NCI-H1105 treated with DMSO at 0.1 percent for 48 hours (cell line): ENCODE data around the gene SCYL2.
"Not testable (repeated sequence)": the region's sequence is repeated elsewhere in the genome, so short reads cannot be mapped to it uniquely, and the experiment has no call there.

Experiments used
- DNase-seq: peaks from one replicate; lab custom pipeline; 2025; lab: John Stamatoyannopoulos, UW

The SCYL2 gene

DNA sequence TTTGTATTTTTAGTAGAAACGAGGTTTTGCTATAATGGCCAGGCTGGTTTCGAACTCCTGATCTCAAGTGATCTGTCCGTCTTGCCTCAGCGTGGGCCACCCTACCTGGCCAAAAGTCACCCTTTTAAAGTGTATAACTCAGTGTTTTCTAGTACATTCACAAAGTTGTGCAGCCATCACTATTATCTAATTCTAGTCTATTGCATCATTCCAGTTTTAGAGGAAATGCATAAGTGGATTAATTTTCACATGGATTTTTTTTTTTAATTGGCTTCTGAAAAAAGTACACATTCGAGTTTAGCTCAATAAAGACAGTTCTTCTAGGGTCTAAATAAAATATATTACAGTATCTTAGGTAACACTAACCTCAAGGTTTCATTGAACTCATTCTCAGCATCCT is 3.8 kb upstream of the SCYL2 start:
- DNase-seq = no peak

DNA sequence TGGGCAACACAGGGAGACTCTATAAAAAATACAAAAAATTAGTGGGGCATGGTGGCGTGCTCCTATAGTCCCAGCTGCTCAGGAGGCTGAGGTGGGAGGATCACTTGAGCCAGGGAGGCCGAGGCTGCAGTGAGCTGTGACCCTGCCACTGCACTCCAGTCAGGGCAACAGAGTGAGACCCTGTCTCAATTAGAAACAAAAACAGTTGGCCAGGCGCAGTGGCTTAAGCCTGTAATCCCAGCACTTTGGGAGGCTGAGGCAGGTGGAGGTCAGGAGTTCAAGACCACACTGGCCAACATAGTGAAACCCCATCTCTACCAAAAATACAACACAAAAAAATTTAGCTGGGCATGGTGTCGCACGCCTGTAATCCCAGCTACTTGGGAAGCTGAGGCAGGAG is 1.9 kb upstream of the SCYL2 start:
- not testable (repeated sequence) for DNase-seq

DNA sequence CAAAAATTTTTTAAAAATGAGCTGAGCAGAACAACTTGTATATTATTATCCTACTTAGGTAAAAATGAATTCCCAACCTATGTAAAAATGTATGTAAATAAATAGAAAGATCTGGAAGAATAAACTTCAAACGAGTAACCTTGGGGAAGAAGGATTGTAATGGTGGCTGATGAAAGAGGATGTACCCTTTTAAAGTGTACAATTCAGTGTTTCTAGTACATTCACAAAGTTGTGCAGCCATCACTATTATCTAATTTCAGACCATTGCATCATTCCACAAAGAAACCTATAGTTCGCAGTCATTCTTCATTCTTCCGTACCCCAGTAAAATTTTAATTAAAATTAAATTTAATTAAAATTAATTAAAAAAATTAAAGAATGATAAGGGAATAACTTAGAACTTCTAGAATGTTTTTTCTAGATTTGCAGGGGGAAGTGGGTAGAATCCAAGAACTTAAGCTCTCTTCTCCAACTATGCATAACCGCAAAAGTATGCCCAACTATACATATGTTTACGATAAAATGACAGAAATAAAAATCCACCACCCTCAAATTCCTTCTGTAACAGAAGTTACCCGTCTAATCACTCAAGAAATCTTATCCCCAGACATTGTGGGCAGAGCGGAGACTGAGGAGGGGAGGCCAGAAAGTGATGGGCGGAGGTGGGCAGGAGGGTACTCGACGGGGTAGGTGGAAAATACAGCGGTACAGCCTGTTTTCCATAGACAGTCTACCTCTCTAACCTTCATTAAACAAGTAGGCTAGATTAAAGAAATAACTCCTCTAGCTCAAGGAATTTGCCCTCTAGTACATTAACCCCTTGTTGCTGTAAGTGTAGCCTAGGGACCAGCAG is 1.0 kb upstream of the SCYL2 start:
- no peak for DNase-seq

DNA sequence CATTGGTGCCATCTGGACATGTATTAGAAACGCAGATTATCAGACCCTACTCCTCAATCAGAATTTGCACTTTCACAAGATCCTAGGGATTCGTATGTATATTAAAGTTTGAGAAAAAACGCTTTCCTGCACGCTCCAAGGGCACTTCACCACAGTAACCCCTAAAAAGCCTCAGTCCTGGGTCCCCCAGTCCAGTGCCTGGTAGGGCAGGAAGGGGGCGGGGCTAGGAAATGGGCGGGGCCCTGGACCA is 467 bp upstream of the SCYL2 start:
- DNase-seq = no peak

DNA sequence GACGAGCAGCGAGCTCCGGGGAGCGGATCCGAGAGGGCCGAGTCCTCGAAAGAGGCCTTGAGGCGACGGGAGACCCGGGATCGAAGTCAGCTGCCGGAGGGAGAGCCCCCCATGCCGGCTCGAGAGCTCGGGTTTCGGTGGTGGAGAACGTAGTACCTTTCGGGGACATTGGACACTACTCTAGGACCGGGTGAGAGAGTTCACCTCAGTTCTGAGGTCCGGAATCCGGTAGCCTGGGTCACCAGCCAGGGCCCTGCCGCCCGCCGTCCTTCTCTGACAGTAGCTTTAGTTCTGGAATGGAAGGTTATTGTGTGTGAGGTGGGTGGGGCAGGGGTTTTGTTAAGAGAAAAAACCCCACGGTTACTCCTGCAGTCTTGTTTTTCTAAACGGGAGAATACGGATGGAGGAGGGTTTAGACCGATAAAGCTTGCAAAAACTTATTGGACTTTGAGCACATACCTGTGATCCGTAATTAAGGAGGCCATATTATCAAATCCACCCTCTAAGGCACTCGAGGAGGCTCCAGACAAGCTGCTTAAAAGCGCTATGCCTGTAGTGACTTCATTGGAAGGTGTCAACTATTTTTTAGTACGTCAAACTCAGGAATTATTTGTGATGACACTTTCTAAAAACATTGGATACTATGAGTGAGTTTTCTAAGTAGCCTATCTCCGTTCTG is 765 bp downstream of the SCYL2 start:
- DNase-seq = peak; percentile 25

DNA sequence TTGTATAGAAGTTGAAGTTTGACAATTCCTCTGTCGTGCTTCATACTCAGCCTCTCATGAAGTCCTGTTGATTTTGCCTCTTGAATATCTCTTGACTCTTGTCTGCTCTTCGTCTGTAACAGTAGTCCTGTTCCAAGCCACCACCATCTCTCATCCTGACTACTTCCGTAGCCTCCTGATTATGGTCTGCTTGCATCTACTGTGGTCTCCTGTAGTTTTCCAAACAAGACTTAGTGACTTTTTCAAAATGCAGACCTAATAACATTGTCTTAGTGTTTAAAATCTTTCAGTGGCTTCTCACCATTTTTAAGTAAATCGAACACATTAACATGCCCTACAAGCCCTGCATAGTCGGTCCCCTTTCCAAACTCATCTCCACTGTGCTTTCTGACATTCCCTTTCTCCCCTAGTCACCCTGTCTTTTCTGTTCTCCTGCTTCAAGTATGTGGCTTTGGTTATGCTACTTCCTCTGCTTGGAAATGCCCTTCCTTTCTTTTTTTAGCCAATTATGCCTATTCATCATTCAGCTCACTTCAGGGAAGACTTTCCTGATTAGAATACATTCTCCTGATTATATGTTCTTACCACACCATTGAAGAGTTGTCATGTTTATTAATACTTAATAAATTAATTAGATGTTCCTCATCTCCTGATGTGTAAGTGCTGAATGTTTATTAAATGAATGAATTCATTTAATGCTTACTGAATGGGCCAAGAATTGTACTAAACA is 2.0 kb downstream of the SCYL2 start:
- DNase-seq = no peak

DNA sequence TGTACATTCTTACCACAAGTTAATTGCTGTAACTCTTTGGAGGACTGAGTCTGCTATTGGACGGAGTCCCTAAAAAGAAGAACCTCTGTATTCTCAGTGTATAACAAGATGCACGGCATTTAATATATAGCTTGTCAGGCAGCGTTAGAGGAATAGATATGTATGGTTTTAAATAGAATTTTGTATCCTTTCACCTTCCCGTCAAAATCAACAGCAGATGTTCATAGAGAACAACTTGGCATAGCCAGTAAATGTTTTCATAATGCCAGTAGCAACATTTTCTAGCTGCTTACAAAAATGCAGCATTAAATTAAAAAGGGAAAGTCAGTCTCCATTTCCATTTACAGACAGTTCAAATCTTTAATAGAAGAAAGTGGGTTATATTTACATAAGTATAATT is 6.8 kb downstream of the SCYL2 start:
- DNase-seq = no peak

DNA sequence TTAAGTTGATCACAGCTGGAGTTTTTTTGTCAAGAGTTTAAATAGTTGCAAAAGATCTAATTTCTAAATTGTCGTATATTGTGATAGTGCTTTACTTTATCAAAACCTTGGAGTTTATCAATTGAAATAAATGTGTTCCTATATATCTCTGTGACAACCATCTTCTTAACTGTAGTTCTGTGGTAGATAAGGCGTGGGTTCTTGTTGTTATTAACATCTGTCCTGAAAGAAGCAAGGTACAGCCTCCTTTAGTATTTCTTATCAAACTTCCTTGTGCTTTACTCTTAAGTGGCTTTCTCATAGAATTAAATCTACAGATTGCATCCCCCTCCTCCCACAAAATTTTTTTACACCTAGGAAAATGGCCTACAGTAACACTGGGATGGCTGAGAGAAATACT is 7.3 kb downstream of the SCYL2 start:
- no peak for DNase-seq

- DNase-seq = no peak
Observed at GRCh38 chr12:100279159-100279558, 12.2 kb downstream of the SCYL2 start.

DNA sequence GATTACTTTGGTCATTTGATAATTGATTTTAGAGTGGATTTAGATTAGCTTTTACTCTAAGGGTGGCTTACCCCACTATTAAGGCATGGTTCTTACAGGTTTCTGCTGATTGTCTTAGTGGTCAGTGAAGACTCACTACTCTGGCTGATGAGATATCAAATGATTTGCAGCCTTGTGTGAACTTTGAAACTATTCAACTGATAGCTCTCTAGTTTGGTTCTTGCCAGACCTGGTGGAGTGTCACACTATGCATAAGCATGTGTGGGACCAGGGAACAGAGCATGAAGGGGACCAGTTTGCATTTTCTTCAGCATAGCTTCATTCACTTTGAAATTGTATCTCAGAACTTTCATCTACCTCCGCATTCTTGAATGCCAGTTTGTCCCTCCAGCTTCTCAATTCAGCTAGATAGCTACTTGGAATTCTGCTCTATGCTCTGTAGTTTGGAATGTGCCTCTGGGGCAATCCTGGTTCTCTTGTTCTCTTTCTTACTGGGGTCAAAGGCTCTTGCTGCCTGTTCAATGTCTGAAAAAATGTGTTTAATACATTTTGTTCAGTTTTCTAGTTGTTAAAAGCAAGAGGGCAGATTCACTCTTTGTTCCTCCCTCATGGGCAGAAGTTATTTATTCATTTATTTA is 12.7 kb downstream of the SCYL2 start:
- no peak for DNase-seq

- not testable (repeated sequence) for DNase-seq
Observed at GRCh38 chr12:100284556-100284955, 17.6 kb downstream of the SCYL2 start.

- no peak for DNase-seq
Observed at GRCh38 chr12:100289038-100289437, 22.1 kb downstream of the SCYL2 start.

DNA sequence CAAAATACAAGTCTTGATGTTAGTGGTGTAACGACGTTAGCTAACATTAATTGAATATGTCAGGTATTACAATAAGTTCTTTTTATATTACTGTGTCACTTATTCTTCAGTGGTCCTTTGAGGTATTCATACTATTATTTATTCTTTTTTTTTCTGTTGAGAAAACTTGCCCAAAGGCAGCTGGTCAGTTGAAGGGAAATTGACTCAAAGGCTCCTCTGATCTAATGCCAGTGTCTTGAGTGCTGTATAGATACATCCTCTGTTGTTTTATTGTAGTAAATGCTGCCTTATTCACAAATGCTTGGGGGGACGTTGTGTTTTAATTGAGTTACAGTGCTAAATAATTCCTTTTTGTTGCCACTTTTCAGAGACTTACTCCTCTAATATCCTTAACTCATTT is 23.0 kb downstream of the SCYL2 start:
- no peak for DNase-seq

DNA sequence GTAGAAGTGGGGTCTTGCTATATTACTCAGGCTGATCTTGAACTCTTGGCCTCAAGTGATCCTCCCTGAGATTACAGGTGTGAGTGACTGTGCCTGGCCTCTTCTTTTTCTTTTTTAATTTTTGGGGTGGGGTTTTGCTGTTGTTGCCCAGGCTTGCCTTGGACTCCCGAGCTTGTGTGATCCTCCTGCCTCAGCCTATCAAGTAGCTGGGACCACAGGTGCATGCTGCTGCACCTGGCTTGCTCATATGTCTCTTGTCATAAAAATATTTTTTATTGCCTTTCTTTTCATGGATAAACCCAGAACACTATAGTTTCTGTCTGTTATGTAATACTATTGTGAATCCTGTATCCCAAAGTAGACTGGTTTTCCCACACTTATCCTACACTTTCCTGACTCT is 26.0 kb downstream of the SCYL2 start:
- peak; percentile 91 for DNase-seq

DNA sequence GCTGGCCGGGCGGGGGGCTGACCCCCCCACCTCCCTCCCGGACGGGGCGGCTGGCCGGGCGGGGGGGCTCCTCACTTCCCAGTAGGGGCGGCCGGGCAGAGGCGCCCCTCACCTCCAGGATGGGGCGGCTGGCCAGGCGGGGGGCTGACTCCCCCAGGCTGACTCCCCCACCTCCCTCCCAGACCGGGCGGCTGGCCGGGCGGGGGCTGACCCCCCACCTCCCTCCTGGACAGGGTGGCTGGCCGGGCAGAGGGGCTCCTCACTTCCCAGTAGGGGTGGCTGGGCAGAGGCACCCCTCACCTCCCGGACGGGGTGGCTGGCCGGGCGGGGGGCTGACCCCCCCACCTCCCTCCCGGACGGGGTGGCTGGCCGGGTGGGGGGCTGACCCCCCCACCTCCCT is 27.4 kb downstream of the SCYL2 start:
- DNase-seq = not testable (repeated sequence)

DNA sequence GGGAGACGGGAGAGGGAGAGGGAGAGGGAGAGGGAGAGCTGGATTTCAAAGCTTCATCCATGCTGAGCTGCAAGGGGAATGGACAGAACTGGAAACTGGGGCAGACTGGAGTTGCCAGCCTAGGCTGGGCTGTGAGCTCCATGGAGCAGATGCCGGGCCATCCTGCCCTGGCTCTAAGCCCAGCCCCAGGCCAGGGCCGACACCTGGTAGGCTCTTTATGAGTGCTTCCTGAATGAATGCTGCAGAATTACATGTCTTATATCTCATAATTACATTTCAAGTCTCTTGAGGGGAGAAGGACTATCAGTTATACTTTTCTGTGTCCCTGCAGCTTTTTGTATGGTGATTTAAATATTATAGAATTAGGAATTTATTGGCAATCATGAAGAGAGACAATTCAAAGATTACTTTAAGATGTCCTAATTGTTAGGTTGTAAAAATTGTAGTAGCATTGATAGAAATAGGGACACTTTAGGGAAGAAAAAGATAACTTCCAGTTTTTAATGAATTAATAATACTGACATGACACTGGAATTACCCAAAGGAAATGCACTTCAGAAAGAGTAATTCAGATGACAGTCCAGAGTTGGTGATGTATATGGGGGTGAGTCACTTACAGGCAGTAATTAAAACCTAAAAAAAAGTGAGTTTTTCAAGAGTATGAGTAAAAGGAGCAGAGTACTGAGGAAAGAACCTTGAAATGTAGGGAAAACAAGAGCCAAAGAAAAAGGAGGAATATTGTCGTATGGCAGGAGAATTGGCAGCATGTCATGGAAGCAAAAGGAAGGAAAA is 29.0 kb downstream of the SCYL2 start:
- no peak for DNase-seq

- DNase-seq = no peak
Observed at GRCh38 chr12:100302081-100302480, 35.1 kb downstream of the SCYL2 start.

DNA sequence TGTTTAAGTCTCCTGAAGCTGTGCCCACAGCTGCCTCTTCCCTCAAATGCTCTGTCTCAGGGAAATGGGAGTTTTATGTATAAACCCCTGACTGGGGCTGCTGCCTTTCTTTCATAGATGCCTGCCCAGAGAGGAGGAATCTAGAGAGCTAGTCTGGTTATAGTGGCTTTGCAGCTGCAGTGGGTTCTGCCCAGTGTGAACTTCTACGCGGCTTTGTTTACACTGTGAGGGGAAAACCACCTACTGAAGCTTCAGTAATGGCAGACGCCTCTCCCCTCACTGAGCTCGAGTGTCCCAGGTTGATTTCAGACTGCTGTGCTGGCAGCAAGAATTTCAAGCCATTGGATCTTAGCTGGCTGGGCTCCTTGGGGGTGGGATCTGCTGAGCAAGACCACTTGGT is 36.9 kb downstream of the SCYL2 start:
- no peak for DNase-seq

DNA sequence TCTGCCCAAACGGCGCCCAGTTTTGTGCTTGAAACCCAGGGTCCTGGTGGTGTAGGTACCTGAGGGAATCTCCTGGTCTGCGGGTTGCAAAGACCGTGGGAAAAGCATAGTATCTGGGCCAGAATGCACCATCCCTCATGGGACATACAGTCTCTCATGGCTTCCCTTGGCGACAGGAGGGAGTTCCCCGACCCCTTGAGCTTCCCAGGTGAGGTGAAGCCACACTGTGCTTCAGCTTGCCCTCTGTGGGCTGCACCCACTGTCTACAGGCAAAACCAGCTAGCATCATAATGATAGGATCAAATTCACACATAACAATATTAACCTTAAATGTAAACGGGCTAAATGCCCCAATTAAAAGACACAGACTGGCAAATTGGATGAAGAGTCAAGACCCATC is 37.4 kb downstream of the SCYL2 start:
- not testable (repeated sequence) for DNase-seq

GRCh38 chr12:100308138-100308537 is 41.2 kb downstream of the SCYL2 start:
- DNase-seq = not testable (repeated sequence)

GRCh38 chr12:100311317-100311716 is 44.3 kb downstream of the SCYL2 start:
- DNase-seq = no peak

DNA sequence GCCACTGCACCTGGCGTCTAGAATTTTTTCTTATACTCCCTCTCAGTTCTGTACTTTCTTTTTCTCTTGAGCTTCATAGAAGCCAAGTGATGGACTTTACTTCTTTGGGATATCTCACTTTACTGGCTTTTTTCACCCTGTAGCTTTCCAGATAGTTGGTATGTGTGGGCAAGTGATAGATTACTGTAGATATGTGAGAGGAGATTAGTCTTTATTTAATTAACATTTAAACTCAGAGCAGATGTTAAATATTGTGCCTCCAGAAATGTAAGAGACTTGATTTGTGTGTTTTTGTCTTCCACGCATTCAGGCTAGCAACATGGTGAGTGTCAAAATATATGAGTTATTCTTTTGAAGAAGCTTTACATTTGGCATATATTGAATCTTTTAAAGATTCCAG is 50.4 kb downstream of the SCYL2 start:
- DNase-seq = no peak
